B cell (primary cell): Measurements from ENCODE around the gene RPL10. TPM values are rescaled to one million over a fixed set of nuclear protein-coding genes. Genes with fewer than 3 reads are reported as not detected.

Experiments used
- ATAC-seq: fragments of 200-7000 bp; cut with Tn5 transposase; one replicate; pipeline ENCODE4 v1.10.0; 2021; ENCODE audit warnings: low read depth, mild to moderate bottlenecking, moderate number of reproducible peaks, moderate library complexity
- CTCF ChIA-PET: fragments of 350-600 bp; sonication (Branson Sonifier 250); formaldehyde crosslinking; loops from one replicate; lab custom pipeline; 2021; ENCODE audit warnings: antibody characterized with exemption, inconsistent platforms; lab: Charles Lee
- POLR2A ChIA-PET: fragments of 350-600 bp; sonication (Branson Sonifier 250); formaldehyde crosslinking; loops from one replicate; lab custom pipeline; 2021; ENCODE audit warnings: antibody characterized with exemption; lab: Charles Lee
- DNase-seq: peaks from one replicate; pipeline ENCODE4 v3.0.0; 2013
- H2AFZ ChIP-seq: 2 replicates; pipeline ENCODE4 v1.6.1; 2012; ENCODE audit warnings: mild to moderate bottlenecking, low read depth, low read length; ENCODE audit not compliant: insufficient read depth, poor library complexity, severe bottlenecking
- H3K27ac ChIP-seq, 2 donors: 1 replicate in 1 of 2; 2 replicates in 1 of 2; pipeline ENCODE4 v1.5.1; 2012 to 2013; ENCODE audit warnings: low read length in 2 of 2, mild to moderate bottlenecking in 2 of 2, moderate library complexity in 1 of 2
- H3K27me3 ChIP-seq, 4 experiments: fragments of 200-600 bp in 1 of 4; sonication (generic) in 1 of 4; replicated peaks in 1 of 4; 1 replicate in 2 of 4; 2 replicates in 2 of 4; pipeline versions ENCODE4 v1.6.1 to v1.7.0; 2013 to 2016; ENCODE audit warnings: low read length in 3 of 4, mild to moderate bottlenecking in 2 of 4, mixed read lengths in 1 of 4, moderate library complexity in 1 of 4; ENCODE audit not compliant: insufficient read depth in 4 of 4, control insufficient read depth in 3 of 4; ENCODE audit errors: control extremely low read depth in 1 of 4
- H3K36me3 ChIP-seq, 2 experiments: replicated peaks in 1 of 2; 1 replicate in 1 of 2; 2 replicates in 1 of 2; pipeline versions ENCODE4 v1.6.1 to v1.7.1; 2013; ENCODE audit warnings: low read length in 1 of 2; ENCODE audit not compliant: insufficient read depth in 2 of 2, control insufficient read depth in 1 of 2; ENCODE audit errors: control extremely low read depth in 1 of 2, extremely low read depth in 1 of 2
- H3K4me1 ChIP-seq, 2 donors: fragments of 200-600 bp in 1 of 2; sonication (generic) in 1 of 2; 1 replicate in 1 of 2; 2 replicates in 1 of 2; pipeline versions ENCODE4 v1.5.1 to v1.6.1; 2013 to 2017; ENCODE audit warnings: low read length in 2 of 2; ENCODE audit not compliant: control insufficient read depth in 2 of 2, insufficient read depth in 2 of 2
- H3K4me2 ChIP-seq: replicated peaks from 2 replicates; pipeline ENCODE3; 2012; ENCODE audit warnings: mild to moderate bottlenecking, low read depth, low read length; ENCODE audit not compliant: poor library complexity, severe bottlenecking
- H3K4me3 ChIP-seq, 5 experiments: fragments of 200-600 bp in 1 of 5; sonication (generic) in 1 of 5; 1 replicate in 3 of 5; 2 replicates in 2 of 5; pipeline versions ENCODE4 v1.5.1 to v1.7.0; 2011 to 2016; ENCODE audit warnings: low read length in 4 of 5, mild to moderate bottlenecking in 4 of 5, low read depth in 2 of 5, control low read depth in 1 of 5, moderate library complexity in 1 of 5; ENCODE audit not compliant: insufficient read depth in 1 of 5; ENCODE audit errors: control extremely low read depth in 1 of 5, extremely low read depth in 1 of 5
- H3K79me2 ChIP-seq: fragments of 200-600 bp; sonication (generic); one replicate; pipeline ENCODE4 v1.6.0; 2016; ENCODE audit warnings: low read length; ENCODE audit not compliant: control insufficient read depth, insufficient read depth
- H3K9ac ChIP-seq: fragments of 200-600 bp; sonication (generic); 2 replicates; pipeline ENCODE4 v1.6.1; 2017; ENCODE audit warnings: mild to moderate bottlenecking, low read length, moderate library complexity
- H3K9me3 ChIP-seq, 3 donors: one replicate each; pipeline versions ENCODE4 v1.6.1 to v1.7.1; 2013; ENCODE audit warnings: low read length in 2 of 3; ENCODE audit not compliant: control insufficient read depth in 2 of 3, insufficient read depth in 1 of 3; ENCODE audit errors: control extremely low read depth in 1 of 3
- H4K20me1 ChIP-seq: 2 replicates; pipeline ENCODE4 v1.6.0; 2012; ENCODE audit warnings: mild to moderate bottlenecking, low read length; ENCODE audit not compliant: insufficient read depth, control insufficient read depth, poor library complexity, severe bottlenecking
- H3K27ac Mint-ChIP-seq: one replicate; pipeline ENCODE4 v1.8.0; 2021; ENCODE audit warnings: mixed read lengths
- H3K27me3 Mint-ChIP-seq: one replicate; pipeline ENCODE4 v1.8.0; 2021; ENCODE audit warnings: mixed read lengths
- H3K4me1 Mint-ChIP-seq: one replicate; pipeline ENCODE4 v1.8.0; 2021; ENCODE audit warnings: mixed read lengths
- H3K4me3 Mint-ChIP-seq: one replicate; pipeline ENCODE4 v1.8.0; 2021; ENCODE audit warnings: mixed read lengths
- H3K9me3 Mint-ChIP-seq: one replicate; pipeline ENCODE4 v1.8.0; 2022; ENCODE audit warnings: mixed read lengths; ENCODE audit not compliant: insufficient read depth
- CTCF ChIP-seq: fragments of 200-600 bp; IDR thresholded peaks from one replicate; pipeline ENCODE4 v1.8.0; 2022; ENCODE audit warnings: antibody characterized with exemption, mild to moderate bottlenecking
- EZH2 ChIP-seq: IDR thresholded peaks from 2 replicates; pipeline ENCODE4 v1.6.1; 2012; ENCODE audit warnings: borderline replicate concordance, low read depth, mild to moderate bottlenecking, moderate library complexity, low read length; ENCODE audit not compliant: insufficient read depth, poor library complexity, severe bottlenecking
- WGBS: methylation state at CpG from one replicate; pipeline ENCODE4 v1.1.5; 2013; ENCODE audit warnings: missing lambda C conversion rate; ENCODE audit not compliant: insufficient coverage; 5-methylcytosine and 5-hydroxymethylcytosine counted together
- intact Hi-C: fragments of 100-400 bp; cut with micrococcal nuclease; formaldehyde crosslinking; loops from one replicate; pipeline ENCODE4 v1.10.0; 2022
- polyA plus RNA-seq: library from polyadenylated mRNA; depleted of rRNA; stranded (reverse); fragments of >200 nt; gene quantifications from 2 replicates; pipeline ENCODE4 v1.2.3, GENCODE V29; 2012
- total RNA-seq, 2 donors: library from RNA; stranded (reverse); fragments of 120-200 nt in 1 of 2; gene quantifications; 1 replicate in 1 of 2; 2 replicates in 1 of 2; pipeline versions ENCODE4 v1.2.3 to v1.2.4, GENCODE V29; 2013 to 2022

Gene RPL10
- total and polyA plus RNA-seq, 2 donors (not counting 1 experiment from before 2014, with no cell fraction given), result 4,073 to 16,482 TPM

DNA sequence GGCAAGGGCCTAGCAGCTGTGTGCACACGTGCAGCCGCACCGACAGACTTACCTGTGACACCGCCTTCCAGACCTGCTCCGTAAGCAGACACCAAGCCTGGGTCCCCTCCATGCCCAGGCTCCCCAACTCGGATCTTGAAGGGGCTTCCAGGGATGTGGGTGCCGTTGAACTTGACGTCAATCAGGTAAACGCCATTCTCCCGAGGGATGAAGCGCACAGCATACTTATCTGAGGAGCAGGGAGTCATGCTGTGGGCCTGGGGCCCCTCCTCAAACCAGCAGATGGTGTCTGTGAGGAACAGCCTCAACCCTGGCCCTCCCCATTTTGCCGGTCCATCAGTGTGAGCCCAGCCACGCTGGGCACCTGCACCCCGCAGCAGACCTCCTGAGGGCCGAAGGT lies 48.2 kb upstream of the RPL10 start:
- no peak for DNase-seq
- no peak overlapping the region for H2AFZ ChIP-seq
- no peak overlapping the region for H3K4me3 ChIP-seq
- peak overlapping the region; percentile 56 for H3K27ac Mint-ChIP-seq
- ChIA-PET CTCF (no interaction called here), POLR2A (interaction anchor here (0.6 kb wide), 1 partner anchor 29 kb away, joined by 5 read pairs; no protein-coding TSS in a partner anchor)
- peaks cover 1% of the 10 kb centered on the region for H4K20me1 ChIP-seq
- H3K4me2 ChIP-seq, result peak overlapping the region; percentile 67
- H3K4me3 Mint-ChIP-seq, result no peak overlapping the region
- TF ChIP-seq CTCF (no peak), EZH2 (no peak)
- H3K36me3 ChIP-seq, result peaks cover 0 to 65% of the 10 kb centered on the region in 2 experiments
- WGBS, result 91% methylated on average over 15 of the region's 15 CpGs
- peaks cover 0 to 4% (median 0%) of the 10 kb centered on the region in 3 donors for H3K9me3 ChIP-seq
- H3K27me3 Mint-ChIP-seq, result no peaks in the 10 kb centered on the region
- no peak for ATAC-seq
- no peaks in the 10 kb centered on the region for H3K79me2 ChIP-seq
- no peak overlapping the region for H3K9ac ChIP-seq
- H3K27ac ChIP-seq, result peak overlapping the region in 1 of 2 donors; percentile 19
- H3K4me1 ChIP-seq, result peaks cover 41 to 63% of the 10 kb centered on the region in 2 donors
- intact Hi-C loops, result no loop called here
- no peaks in the 10 kb centered on the region for H3K9me3 Mint-ChIP-seq
- H3K27me3 ChIP-seq, result no peaks in the 10 kb centered on the region
- peaks cover 35% of the 10 kb centered on the region for H3K4me1 Mint-ChIP-seq

- Mint-ChIP-seq H3K27me3 (no peaks in the 10 kb centered on the region), H3K27ac (peak overlapping the region; percentile 85), H3K9me3 (no peaks in the 10 kb centered on the region), H3K4me1 (peaks cover 35% of the 10 kb centered on the region), H3K4me3 (peak overlapping the region; percentile 26)
- Histone ChIP-seq H2AFZ (no peak overlapping the region), H3K36me3 (peaks cover 0 to 72% of the 10 kb centered on the region in 2 experiments), H3K27ac (peak overlapping the region; percentile 57), H3K79me2 (no peaks in the 10 kb centered on the region), H3K27me3 (no peaks in the 10 kb centered on the region), H3K4me3 (peak overlapping the region in 2 of 5 experiments; percentile 9), H4K20me1 (peaks cover 7% of the 10 kb centered on the region), H3K9ac (no peak overlapping the region), H3K4me1 (peaks cover 41 to 63% of the 10 kb centered on the region in 2 donors), H3K4me2 (peak overlapping the region; percentile 67), H3K9me3 (peaks cover 0 to 4% (median 0%) of the 10 kb centered on the region in 3 donors)
- intact Hi-C loops, result no loop called here
- 78% methylated on average over 13 of the region's 19 CpGs for WGBS
- no peak for DNase-seq
- ChIA-PET POLR2A (interaction anchor here (0.7 kb wide), 1 partner anchor 19 kb away, joined by 3 read pairs; no protein-coding TSS in a partner anchor), CTCF (no interaction called here)
- ATAC-seq, result no peak
- no peak for TF ChIP-seq CTCF
- TF ChIP-seq EZH2, result no peak
These were observed 47.6 kb upstream of the RPL10 start for GRCh38 chrX:154350429-154351182.
